Measurements from ENCODE around the gene KCNC2.

KCNC2 gene

GRCh38 chr12:75058228-75058627 is 151.4 kb downstream of the KCNC2 start:
- DNase-seq (ENCODE audit: low read depth) = no peak

DNA sequence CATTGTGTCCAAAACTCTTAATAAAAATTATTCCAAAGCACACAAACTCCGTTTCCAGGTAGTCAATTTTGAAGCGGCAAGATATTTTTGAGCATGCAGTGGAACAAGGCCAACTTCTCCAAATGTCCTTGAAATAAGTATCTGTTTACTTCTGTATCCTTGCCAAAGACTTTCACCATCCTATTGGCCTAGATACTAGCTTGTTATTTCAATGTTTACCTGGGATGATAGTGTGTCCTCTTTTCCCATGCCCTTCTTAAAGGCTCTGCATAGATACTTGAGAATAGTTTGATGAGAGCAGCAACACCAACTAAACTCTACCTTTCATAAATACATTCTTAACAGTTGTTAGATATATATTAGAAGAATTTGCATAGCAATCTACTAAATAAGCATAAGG is 160.9 kb downstream of the KCNC2 start:
- no peak for DNase-seq (ENCODE audit: low read depth)

DNA sequence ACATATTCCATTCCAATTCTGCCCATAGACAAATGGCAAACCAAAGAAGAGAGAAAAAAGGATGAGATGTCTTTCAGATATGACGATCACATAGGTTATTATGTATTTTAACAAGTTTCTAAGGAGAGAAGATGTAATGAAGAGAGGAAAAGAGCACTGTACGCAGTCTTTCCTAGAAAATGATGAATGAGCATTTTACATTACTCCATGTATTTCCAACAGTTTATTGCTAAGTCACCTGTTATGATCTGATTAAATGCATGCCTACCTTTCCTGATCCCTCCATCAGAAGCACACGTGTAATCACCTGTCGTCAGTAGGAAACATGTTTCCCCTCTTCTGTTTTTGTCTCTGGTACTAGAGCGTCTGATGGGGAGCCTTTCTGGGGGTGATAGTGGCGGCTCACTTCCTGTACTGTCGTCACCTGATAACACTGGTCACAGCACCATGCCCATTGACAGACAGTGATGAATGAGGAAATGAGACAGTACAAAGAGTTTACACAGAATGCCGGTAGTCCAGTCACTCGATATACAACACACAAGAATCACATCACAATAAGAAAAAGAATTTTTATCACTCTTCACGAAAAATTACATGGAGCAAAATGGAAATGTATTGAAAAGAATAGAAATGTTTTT is 161.6 kb downstream of the KCNC2 start:
- DNase-seq (ENCODE audit: low read depth) = no peak

DNA sequence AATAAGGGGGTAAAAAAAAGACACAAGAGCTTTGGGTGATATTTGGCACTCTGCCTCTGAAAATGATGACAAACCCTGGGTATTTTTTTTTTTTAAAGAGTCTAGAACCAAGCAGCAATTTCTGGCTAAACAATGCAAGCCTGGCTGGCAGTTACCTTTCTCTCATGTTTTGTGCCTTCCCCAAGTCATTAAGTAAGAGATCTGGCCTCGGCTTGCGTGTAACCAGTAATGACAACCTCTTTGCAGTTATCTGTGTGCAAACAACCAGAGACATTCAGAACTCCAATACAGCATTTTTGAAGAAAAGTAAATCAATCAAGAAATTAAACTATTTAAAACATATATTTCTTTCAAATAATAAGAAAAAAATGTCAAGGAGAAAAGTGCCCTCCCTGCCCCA is 167.5 kb downstream of the KCNC2 start:
- no peak for DNase-seq (ENCODE audit: low read depth)

GRCh38 chr12:75041472-75041871 is 168.2 kb downstream of the KCNC2 start:
- no peak for DNase-seq (ENCODE audit: low read depth)

DNA sequence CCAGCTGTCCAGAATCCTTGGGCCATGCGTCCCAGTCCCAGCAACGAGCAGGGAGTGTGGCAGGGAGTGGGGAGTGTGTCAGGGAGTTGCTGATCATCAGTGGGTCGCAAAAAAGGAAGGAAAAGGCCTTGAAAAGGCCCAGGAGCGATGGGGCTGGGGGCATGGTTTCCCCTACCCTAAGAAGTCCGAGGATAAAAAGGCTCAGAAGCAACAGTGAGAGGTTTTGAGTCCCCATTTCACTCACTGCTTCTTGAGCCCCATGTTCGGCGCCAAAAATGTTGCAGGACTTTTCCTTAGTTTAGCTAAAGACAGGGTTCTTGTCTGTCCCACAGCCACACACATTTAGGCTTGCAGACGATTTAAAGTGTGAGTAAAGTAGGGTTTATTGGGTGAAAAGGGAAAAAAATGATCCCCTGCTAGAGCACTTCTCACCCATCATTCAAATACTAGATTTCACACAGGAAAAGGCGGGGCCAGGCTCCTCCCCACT is 189.5 kb downstream of the KCNC2 start:
- DNase-seq (ENCODE audit: low read depth) = no peak

- no peak for DNase-seq (ENCODE audit: low read depth)
Observed at GRCh38 chr12:75011120-75011519, 198.5 kb downstream of the KCNC2 start.

- no peak for DNase-seq (ENCODE audit: low read depth)
Observed at GRCh38 chr12:75007133-75007532, 202.5 kb downstream of the KCNC2 start.

- DNase-seq (ENCODE audit: low read depth) = no peak
Observed at GRCh38 chr12:75000120-75000519, 209.5 kb downstream of the KCNC2 start.

GRCh38 chr12:74999474-74999873 is 210.2 kb downstream of the KCNC2 start:
- no peak for DNase-seq (ENCODE audit: low read depth)
